COR-L47 (cell line): ENCODE results near the gene TCERG1L.

Experiments used
- DNase-seq: peaks from one replicate; lab custom pipeline; 2025; lab: John Stamatoyannopoulos, UW

The TCERG1L gene

DNA sequence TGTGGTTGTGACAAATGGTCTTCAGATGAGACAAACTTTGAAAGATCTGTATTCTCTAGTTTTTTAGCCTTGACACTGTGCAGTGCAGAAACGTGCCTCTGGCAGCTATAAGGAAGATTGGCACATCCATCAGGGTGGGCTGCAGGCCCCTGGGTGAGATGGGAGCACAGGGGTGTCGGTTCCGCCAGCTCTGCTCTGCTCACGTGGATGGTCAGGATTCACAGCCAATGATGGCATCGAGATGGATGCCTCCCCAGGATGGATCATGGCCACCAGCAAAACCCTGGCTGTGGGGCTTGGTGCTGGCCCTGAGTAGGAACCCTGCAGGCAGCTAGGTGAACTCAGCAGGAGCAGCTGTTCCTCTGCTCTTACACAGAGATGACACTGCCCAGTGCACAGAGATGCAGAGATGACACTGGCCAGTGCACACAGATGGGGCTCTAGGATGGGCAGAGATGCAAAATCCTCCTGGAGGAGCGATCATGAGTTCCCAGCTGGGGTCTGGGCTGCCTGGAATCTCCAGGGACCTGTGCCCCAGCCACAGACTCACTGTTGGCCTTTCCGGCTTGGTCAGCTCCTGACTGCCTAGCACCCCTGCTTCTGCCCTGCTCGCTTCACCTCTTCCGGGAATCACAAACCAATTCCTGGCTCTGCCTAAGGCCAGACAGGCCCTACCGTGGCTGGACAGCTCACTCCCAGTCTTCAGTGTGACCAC, 185.9 kb downstream of the TCERG1L start:
- no peak for DNase-seq

- DNase-seq, result no peak
These were observed 186.6 kb downstream of the TCERG1L start for GRCh38 chr10:131124945-131125344.

- DNase-seq, result no peak
These were observed 188.0 kb downstream of the TCERG1L start for GRCh38 chr10:131123496-131123895.

- DNase-seq, result no peak
These were observed 189.9 kb downstream of the TCERG1L start for GRCh38 chr10:131121511-131122035.

- no peak for DNase-seq
These were observed 191.7 kb downstream of the TCERG1L start for GRCh38 chr10:131119626-131120355.

DNA sequence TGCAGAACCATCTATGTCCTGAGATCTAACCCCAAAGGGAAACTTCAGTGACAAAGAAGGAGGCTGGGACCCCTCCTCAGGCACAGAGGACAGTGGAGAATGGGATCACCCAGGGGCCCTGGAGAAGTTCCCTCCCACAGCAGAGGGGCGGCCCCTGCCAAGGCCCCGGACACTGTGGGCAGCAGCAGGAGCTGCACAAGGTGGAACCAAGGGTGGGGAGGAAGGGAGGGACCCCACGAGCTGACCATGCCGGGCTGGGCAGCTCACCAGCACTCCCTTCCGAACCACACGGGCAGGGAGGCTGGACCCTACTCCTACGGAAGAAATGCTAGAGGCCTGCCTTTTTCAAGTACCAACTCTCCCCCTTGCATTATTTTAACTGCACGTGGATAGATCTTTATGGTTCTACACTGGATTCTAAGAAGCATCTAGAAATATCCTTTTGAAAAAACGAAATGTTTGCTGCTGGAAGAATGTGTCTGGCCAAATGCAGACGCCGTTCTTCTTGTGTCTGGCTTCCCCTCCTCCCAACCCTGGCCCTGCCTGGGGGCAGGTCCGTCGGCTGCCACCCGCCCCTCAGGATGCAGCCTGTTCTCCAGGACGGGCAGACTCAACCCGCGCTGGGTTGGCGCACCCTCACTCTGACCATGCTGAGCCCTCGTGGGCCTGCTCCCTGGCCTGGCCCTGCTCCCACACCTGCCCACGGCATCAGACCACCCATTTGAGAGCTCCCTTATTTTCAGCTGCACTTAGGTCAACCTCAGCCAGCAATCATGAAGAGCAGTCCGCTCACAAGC, 193.9 kb downstream of the TCERG1L start:
- no peak for DNase-seq

GRCh38 chr10:131116991-131117375, 194.5 kb downstream of the TCERG1L start:
- no peak for DNase-seq

GRCh38 chr10:131116216-131116990, 195.1 kb downstream of the TCERG1L start:
- no peak for DNase-seq

DNA sequence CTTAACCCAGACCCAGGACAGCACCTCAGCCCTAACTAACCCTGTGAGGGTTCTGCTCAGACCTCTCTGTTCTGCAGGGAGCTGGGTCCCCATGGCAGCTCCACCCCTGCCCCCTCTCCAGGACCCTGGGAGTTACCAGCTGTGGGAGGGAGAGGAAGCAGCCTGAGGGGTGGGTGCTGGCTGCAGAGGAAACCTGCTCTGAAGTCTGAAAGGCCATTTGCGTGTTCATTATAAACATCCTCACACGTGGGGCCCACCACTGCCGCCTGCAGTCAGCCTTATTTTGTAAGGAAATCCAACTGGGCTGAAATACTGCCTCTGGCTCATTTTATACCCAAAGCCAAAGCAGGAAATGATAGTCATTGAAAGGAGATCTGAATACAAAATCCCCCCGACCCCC, 195.7 kb downstream of the TCERG1L start:
- no peak for DNase-seq

DNA sequence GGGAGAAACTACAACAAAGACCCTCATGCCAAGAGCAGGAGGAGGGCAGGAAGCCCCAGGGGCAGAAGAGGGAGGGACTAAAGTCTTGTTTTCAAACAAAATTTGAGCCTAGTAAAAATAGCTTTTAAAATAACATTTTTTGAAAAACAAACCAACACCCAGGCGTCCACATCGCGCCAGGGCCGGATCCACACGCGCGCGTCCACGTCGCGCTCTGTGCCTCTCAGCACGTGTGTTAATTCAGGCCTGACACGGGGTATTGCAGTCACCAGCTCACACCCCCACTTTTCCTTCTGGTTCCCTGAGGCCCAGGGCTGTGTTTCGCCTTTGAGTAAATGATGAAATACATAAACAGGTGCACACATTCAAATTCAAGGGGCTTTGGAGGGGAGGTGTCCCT, 196.2 kb downstream of the TCERG1L start:
- DNase-seq, result no peak

DNA sequence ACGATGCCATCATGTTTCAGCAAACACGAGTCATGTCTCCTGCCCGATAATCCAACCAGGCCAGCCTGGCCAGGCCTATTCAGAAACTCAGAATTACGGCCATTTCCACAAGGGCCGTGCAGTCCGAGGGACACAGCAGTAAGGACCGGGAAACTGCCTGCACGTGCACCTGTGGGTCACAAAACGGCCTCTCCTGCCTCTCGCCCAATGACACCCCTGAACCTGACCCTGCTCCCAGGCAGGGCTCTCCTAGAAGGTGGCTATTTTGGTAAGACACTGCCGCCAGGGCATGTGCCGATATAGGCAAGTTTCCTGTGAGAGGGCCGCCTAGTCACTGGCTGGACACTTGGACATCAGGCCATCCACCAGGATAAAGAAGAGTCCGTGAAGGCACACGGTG, 196.7 kb downstream of the TCERG1L start:
- no peak for DNase-seq

- DNase-seq, result no peak
These were observed 197.7 kb downstream of the TCERG1L start for GRCh38 chr10:131113709-131114291.

DNA sequence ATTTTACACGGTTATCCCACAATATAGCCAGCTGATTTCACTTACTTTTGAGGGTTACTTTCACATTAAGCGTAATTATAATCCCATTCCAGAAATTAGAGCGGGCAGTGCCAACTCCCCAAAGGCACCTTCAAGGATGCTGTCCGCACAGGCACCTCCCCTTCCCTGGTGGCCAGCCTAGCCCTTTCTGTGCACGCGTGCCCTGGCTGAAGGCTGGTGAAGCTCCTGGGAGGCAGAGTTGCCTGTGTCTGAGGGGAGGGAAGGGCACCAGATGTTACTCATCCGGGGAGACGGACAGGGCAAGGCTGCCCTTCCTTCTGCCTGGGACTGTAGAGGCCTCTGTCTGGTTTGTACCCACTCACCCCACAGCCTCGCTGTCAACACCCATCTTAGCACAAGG, 198.4 kb downstream of the TCERG1L start:
- DNase-seq, result no peak

GRCh38 chr10:131112691-131113090, 198.8 kb downstream of the TCERG1L start:
- DNase-seq, result no peak

DNA sequence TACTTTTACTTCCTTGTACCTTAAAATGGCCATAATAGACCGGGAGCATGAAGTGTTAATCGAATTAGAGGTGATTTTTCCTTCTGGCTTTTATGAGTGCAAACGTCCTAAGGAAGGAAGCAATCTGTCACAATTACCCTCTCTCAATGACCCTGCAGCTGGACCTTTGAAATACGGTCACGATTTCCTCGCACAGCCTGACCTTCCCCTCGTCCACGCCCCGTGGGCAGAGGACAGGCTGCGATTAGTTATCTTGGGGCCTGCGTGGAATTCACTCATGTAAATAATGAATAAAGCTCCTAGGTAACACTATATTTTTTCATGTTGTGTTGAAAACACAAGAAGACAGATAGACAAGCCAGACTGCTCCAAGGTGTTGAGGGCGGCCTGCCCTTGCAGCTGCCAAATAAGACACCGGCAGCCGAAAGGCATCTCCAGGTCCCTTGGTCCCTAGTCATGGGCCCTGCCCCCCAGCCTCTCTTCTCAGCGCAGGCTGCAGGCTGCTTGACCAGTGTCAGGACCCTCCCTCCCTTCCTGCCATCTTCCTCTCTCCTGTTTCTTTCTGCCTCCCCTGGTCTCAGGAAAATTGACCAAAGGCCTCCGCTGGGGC, 199.9 kb downstream of the TCERG1L start:
- DNase-seq, result no peak

DNA sequence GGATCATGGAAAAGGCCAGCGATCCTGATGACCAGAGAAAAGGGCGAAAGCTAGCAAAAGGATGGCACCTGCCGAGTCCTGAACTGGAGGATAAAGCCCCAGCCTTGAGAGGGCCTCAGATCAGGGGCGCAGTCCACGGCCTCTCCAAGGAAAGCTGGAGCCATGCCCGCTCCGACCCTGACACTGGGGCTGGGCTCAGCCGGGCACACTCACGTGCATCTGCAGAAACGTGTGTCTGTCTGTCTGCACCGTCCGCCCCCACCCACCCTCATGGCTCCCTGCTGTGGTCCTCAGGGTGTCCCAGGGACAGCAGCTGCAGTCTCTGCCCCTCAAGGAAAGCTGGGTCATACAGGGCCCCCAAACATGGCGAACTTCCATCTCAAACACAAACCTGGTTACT, 200.5 kb downstream of the TCERG1L start:
- no peak for DNase-seq

DNA sequence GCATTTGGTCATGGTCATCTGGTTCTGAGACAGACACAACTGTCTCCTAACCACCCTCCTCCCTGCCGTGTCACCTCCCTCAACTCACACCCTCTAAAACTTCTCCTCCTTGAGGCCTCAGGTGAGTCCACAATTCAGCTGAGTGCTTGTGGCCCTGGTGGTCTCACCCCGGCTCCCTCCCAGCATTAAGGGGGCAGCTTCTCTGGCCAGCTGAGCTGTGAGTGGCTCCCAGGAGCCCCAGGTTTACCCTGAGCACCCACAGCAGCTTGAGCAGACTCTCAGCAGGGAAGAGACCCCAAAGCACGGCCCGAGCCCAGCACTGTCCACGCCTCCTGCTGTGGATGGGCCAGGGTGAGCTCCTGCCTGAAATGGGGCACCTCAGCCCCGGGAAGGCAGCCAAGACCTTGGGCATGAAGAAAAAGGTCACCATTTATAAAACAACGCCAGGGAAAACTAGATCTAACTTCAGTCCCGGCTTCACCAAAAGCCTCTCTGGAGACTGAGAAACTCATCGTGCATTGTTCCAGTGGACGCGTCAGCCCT, 201.2 kb downstream of the TCERG1L start:
- DNase-seq, result no peak

GRCh38 chr10:131109726-131110125, 201.8 kb downstream of the TCERG1L start:
- no peak for DNase-seq

DNA sequence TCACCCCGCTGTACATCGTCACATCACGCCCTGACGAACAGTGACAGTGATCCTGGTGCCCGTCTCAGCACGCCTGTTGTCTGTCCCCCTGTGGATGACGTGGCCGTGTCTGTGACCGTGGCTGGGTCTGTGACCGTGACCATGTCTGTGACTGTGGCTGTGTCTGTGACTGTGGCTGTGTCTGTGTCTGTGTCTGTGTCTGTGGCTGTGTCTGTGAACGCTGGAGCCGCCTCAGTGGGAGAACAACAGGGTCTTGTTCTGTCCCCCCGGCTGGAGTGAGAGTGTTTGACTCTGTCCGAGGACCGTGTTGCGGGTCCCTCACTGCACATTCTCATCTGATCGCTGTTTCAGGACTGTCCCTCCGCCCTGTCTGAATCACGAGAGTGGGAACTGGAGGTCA, 202.2 kb downstream of the TCERG1L start:
- DNase-seq, result no peak

DNA sequence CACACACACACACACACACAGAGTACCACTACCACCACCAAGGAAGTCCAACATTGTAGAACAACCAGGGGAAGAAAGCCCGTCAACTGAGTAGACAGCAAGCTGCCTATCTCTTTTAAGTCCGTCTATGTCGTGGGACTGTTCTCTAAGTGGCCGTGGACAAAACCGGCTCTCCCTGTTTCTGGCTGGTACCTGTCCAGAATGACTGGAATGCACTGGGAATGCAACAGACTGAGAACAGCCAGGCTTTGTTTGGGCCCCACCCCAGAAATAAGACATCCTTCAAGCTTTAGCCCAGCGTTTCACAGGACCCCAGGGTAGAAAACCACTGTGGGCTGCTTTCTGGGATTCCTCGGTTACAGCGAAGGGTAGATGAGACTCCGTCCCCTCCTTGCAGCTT, 203.6 kb downstream of the TCERG1L start:
- no peak for DNase-seq

GRCh38 chr10:131102676-131103075, 208.8 kb downstream of the TCERG1L start:
- no peak for DNase-seq
